DMS79 treated with DMSO at 0.1 percent for 48 hours (cell line): ENCODE results near the gene PRC1.

Experiments
- DNase-seq: peaks from one replicate; lab custom pipeline; 2025; lab: John Stamatoyannopoulos, UW

Gene PRC1

GRCh38 chr15:90989040-90989768 lies 5.1 kb downstream of the PRC1 start:
- no peak for DNase-seq

DNA sequence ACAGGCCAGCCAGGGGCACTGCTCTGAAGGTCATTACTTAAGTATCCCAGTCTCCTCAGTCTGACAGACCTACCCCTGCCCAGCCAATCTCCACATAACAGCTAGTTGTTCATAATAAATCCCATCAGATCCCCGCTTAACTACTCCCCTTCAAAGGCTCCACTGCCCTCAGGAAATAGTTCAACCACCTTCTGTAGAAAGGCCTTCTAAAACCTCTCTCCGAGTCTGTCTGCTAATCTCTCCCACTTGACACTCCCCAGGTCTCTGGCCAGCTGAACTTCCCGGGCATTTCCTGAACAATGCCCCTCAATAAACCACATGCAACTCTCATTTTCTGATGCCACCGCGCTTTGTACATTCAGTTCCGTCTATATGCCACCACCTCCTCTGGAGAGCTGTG lies 6.0 kb downstream of the PRC1 start:
- DNase-seq: peak; percentile 3

GRCh38 chr15:90987561-90988141 lies 6.7 kb downstream of the PRC1 start:
- DNase-seq: peak; percentile 21

DNA sequence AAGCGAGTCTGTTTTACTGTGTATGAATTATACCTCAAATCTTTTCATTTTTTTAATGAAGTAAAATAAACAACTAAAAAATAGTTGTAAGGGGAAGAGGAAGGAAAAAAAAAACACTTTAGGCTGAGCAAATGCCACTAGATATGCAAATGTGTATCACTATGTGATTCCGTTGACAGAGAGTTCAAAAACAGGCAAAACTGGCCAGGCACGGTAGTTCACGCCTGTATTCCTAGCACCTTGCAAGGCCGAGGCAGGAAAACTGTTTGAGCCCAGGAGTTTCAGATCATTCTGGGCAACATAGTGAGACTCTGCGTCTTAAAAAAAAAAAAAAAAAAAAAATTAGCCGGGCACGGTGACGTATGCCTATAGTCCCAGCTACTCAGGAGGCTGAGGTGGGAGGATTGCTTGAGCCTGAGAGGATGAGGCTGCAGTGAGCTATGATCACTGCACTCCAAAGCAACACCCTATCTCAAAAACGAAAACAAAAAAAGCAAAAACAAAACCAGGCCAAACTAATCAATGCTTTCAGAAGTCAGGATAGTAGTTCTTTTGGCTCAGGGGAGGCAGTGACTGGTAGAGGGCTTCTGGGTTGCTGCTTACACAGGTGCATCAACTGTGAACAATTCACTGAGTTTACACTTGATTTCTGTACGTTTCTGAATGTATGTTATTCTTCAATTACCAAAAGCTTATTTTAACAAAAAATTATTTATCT lies 7.4 kb downstream of the PRC1 start:
- DNase-seq: no peak

DNA sequence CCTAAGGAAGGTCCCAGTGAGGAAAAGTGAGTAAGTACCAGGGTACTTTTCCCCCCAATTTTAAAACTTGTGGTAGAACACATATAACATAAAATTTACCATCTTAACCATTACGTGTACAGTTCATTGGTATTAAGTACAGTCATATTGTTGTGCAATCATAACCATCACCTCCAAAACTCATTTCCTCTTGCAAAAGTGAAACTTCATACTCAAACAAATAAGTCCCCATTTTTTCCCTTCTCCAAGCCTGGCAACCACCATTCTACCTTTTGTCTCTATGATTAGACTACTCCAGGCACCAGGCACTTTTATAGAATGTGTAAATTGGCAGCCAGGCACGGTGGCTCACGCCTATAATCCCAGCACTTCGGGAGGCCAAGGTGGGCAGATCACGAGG lies 12.2 kb downstream of the PRC1 start:
- no peak for DNase-seq

GRCh38 chr15:90981681-90982080 lies 12.7 kb downstream of the PRC1 start:
- no peak for DNase-seq

- DNase-seq: no peak
These were observed 14.8 kb downstream of the PRC1 start for GRCh38 chr15:90979582-90979981.

DNA sequence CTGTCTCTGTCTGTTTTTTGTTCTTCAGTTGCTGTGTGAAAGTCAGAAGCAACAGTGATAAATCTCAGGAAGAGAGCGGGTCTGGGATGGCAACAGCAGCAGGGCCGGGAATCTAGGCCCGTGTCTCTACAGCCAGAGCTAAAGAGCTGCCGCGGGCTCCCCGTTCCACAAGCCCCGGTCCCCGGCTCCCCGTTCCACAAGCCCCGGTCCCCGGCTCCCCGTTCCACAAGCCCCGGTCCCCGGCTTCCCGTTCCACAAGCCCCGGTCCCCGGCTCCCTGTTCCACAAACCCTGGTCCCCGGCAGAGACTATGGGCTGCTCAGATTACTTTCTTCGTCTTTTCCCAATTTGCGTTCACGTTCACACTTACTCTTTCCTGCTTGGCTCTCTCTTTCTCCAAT lies 20.1 kb downstream of the PRC1 start:
- DNase-seq: no peak

- DNase-seq: no peak
These were observed 22.2 kb downstream of the PRC1 start for GRCh38 chr15:90972133-90972532.

- DNase-seq: no peak
These were observed 24.1 kb downstream of the PRC1 start for GRCh38 chr15:90970274-90970673.

- DNase-seq: no peak
These were observed 25.9 kb downstream of the PRC1 start for GRCh38 chr15:90968434-90968833.

- no peak for DNase-seq
These were observed 27.1 kb downstream of the PRC1 start for GRCh38 chr15:90967206-90967605.

- no peak for DNase-seq
These were observed 28.1 kb downstream of the PRC1 start for GRCh38 chr15:90966262-90966661.

DNA sequence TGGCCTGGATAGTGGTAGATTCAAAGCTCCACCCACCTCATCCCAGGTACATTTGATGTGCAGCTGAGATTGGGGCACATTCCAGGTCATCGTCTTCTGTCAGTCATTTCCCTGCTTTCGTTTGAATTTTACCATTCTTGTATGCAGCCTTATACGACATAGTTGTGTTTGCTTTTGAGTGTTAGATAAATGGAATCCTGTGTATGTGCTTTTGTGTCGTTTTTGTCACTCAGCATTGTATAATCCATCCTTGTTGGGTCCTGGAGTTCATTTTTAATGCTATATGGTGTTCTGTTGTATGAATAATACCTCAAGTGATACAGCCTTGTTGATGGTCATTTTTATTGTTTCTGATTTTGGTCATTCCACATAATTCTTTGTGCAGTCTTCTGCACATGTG lies 32.3 kb downstream of the PRC1 start:
- DNase-seq: no peak

DNA sequence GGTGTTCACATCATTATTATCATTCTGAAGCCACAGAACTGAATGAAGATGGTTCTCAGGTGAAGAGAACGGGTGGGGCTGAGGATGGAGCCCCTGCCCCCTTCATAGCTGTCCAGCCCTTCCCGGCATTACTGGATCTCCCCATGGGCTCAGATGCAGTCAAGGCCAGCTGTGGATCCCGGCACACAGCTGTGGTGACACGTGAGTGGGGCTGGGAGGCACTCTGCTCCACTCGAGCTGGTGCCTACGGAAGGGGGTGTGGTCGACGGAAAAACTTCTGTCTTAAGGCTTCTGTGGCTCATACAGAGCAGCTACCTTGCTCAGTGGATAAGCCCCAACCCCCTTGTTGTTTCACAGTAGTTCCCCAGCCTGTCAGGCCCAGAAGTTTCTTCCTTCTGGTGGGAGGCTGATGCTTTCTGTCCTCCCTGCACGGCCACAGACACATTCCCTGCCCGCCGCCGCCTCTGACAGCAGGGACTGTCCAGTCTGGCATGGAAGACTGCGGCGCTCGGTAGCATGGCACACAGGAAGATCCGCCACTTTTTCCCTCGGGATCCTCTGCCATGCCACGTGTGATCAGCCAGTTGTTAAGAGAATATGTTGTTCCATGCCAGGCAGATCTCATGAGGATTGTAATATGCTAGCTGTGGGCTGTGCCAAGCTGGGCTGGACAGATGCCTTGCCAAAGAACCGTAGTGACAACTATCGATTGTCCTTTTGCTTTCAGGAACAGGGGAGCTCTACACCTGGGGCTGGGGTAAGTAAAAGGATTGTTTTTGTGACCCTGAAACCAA lies 33.8 kb downstream of the PRC1 start:
- DNase-seq: no peak

DNA sequence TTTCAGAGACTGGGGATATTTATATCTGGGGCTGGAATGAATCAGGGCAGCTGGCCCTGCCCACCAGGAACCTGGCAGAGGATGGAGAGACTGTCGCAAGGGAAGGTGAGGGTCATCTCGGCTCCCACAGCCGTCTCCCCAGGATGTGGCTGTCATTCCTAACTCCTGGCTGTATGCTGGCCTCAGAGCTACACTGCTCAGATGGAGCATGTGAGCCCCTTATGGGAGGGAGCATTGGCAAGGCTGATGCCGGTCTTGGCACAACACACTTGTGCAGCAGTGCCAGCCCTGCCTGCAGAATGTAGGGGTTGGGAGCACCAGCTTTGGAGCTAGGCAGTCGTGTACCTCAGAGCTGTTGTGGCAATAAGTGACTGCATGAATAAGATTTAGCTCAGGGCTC lies 34.4 kb downstream of the PRC1 start:
- DNase-seq: no peak

- DNase-seq: no peak
These were observed 35.2 kb downstream of the PRC1 start for GRCh38 chr15:90959028-90959595.

DNA sequence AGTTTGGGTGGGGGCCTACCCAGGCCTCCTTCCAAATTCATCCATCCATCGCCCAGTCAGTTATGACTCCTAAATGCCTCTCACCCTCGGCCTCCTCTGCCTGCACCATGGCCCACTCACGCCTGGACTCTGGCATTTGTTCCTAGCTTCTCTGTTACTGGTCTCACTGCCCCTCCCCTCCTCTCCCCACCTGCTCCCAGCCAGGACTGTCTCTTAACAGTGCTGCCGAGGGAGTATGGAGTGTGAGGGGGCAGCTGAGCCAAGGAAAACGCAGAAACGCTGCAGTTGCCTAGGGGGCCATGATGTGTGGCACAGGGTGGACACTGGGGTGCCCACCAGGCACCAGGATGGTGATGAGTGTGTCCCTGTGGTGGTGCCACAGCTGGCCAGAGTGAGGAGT lies 36.5 kb downstream of the PRC1 start:
- DNase-seq: no peak

DNA sequence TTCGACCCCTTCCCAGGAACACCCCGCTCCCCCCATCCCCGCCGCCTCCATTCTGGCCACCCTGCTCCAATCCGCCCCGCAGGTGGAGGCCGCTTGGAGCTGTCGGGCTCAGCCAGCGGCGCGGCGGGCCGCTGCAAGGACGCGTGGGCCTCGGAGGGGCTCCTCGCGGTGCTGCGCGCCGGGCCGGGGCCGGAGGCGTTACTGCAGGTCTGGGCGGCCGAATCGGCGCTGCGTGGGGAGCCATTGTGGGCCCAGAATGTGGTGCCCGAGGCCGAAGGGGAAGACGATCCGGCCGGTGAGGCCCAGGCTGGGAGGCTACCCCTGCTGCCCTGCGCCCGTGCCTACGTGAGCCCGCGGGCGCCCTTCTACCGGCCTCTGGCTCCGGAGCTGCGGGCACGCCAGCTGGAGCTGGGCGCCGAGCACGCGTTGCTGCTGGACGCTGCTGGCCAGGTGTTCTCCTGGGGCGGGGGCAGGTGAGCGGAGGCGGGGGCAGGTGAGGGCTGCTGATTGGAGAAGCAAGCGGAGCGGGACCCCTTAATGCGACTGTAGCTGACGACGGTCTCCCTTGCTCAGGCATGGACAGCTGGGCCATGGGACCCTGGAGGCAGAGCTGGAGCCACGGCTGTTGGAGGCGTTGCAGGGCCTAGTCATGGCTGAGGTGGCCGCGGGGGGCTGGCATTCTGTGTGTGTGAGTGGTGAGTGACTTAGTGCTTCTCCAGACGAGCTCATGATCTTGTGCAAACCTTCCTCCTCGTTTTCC lies 37.1 kb downstream of the PRC1 start:
- peak; percentile 13 for DNase-seq

- DNase-seq: peak; percentile 27
These were observed 37.9 kb downstream of the PRC1 start for GRCh38 chr15:90956274-90957030.
